SK-N-SH (cell line): ENCODE results near the gene SLC12A7.

Experiments used
- CTCF ChIP-seq: fragments of 200-600 bp; sonication (generic); IDR thresholded peaks from 2 replicates; pipeline ENCODE4 v1.6.1; 2017; ENCODE audit warnings: antibody characterized with exemption, mild to moderate bottlenecking, moderate library complexity
- FOXM1 ChIP-seq: IDR thresholded peaks from 2 replicates; pipeline ENCODE4 v1.4.0; 2012; ENCODE audit warnings: low read depth, mild to moderate bottlenecking
- MXI1 ChIP-seq: IDR thresholded peaks from 2 replicates; pipeline ENCODE4 v1.6.1; 2012; ENCODE audit warnings: mild to moderate bottlenecking, low read depth, low read length, improper control_type of control experiment
- NRF1 ChIP-seq: IDR thresholded peaks from 2 replicates; pipeline ENCODE4 v1.6.1; 2012; ENCODE audit warnings: low read depth, mild to moderate bottlenecking, low read length
- POLR2AphosphoS5 ChIP-seq: IDR thresholded peaks from 2 replicates; pipeline ENCODE4 v1.6.1; 2012; ENCODE audit warnings: low read depth, low read length
- REST ChIP-seq: IDR thresholded peaks from 2 replicates; pipeline ENCODE4 v1.6.1; 2012; ENCODE audit warnings: mild to moderate bottlenecking, low read depth, low read length, moderate library complexity
- RFX5 ChIP-seq: IDR thresholded peaks from 2 replicates; pipeline ENCODE4 v1.6.1; 2012; ENCODE audit warnings: mild to moderate bottlenecking, improper control_type of control experiment, low read length
- SIN3A ChIP-seq: IDR thresholded peaks from 2 replicates; pipeline ENCODE4 v1.6.1; 2012; ENCODE audit warnings: low read depth, mild to moderate bottlenecking, low read length, moderate library complexity, borderline replicate concordance
- SMC3 ChIP-seq: IDR thresholded peaks from 2 replicates; pipeline ENCODE4 v1.6.1; 2012; ENCODE audit warnings: low read depth, low read length, improper control_type of control experiment
- TCF12 ChIP-seq: IDR thresholded peaks from 2 replicates; pipeline ENCODE4 v1.4.0; 2012

- no peak for TF ChIP-seq REST
- TF ChIP-seq RFX5 = no peak
- no peak for TF ChIP-seq CTCF
- no peak for TF ChIP-seq NRF1
- no peak for TF ChIP-seq FOXM1
- TF ChIP-seq TCF12 = no peak
- TF ChIP-seq POLR2AphosphoS5 = no peak
- TF ChIP-seq SIN3A = no peak
- no peak for TF ChIP-seq SMC3
- TF ChIP-seq MXI1 = no peak
Measured at GRCh38 chr5:1059884-1060263, 52.0 kb downstream of the SLC12A7 start.
